G401.6 (cell line): ENCODE results near the gene SLC9B1.
"Not testable (repeated sequence)": the region's sequence is repeated elsewhere in the genome, so short reads cannot be mapped to it uniquely, and the experiment has no call there.

Experiments
- FAIRE-seq: peaks from 2 replicates; lab custom pipeline; 2012; peaks lifted over from hg19 to GRCh38; lab: Jason Lieb, UNC

Gene SLC9B1

GRCh38 chr4:103010804-103011203 is 8.7 kb downstream of the SLC9B1 start:
- FAIRE-seq = no peak

GRCh38 chr4:103008875-103009729 is 10.4 kb downstream of the SLC9B1 start:
- FAIRE-seq = peak; percentile 98

- FAIRE-seq = no peak
These were observed 17.0 kb downstream of the SLC9B1 start for GRCh38 chr4:103002551-103002950.

- FAIRE-seq = no peak
These were observed 24.7 kb downstream of the SLC9B1 start for GRCh38 chr4:102994803-102995202.

- FAIRE-seq = not testable (repeated sequence)
These were observed 25.5 kb downstream of the SLC9B1 start for GRCh38 chr4:102993985-102994384.

- no peak for FAIRE-seq
These were observed 31.0 kb downstream of the SLC9B1 start for GRCh38 chr4:102988429-102989020.

- FAIRE-seq = no peak
These were observed 38.5 kb downstream of the SLC9B1 start for GRCh38 chr4:102981005-102981404.

GRCh38 chr4:102961813-102962212 is 57.7 kb downstream of the SLC9B1 start:
- not testable (repeated sequence) for FAIRE-seq

GRCh38 chr4:102959496-102959895 is 60.0 kb downstream of the SLC9B1 start:
- FAIRE-seq = no peak

GRCh38 chr4:102945066-102945465 is 74.4 kb downstream of the SLC9B1 start:
- no peak for FAIRE-seq

GRCh38 chr4:102938063-102938462 is 81.4 kb downstream of the SLC9B1 start:
- FAIRE-seq = not testable (repeated sequence)

- FAIRE-seq = no peak
These were observed 83.8 kb downstream of the SLC9B1 start for GRCh38 chr4:102935716-102936115.

- not testable (repeated sequence) for FAIRE-seq
These were observed 99.8 kb downstream of the SLC9B1 start for GRCh38 chr4:102919697-102920096.

- FAIRE-seq = no peak
These were observed 100.6 kb downstream of the SLC9B1 start for GRCh38 chr4:102918859-102919258.

GRCh38 chr4:102901804-102902203 is 117.7 kb downstream of the SLC9B1 start:
- FAIRE-seq = no peak

GRCh38 chr4:102897610-102898009 is 121.9 kb downstream of the SLC9B1 start:
- not testable (repeated sequence) for FAIRE-seq

GRCh38 chr4:102896547-102896946 is 123.0 kb downstream of the SLC9B1 start:
- not testable (repeated sequence) for FAIRE-seq

GRCh38 chr4:102889866-102890265 is 129.6 kb downstream of the SLC9B1 start:
- not testable (repeated sequence) for FAIRE-seq

GRCh38 chr4:102888570-102888969 is 130.9 kb downstream of the SLC9B1 start:
- not testable (repeated sequence) for FAIRE-seq

- no peak for FAIRE-seq
These were observed 136.2 kb downstream of the SLC9B1 start for GRCh38 chr4:102883278-102883677.

- no peak for FAIRE-seq
These were observed 138.2 kb downstream of the SLC9B1 start for GRCh38 chr4:102881343-102881742.

GRCh38 chr4:102878901-102879300 is 140.6 kb downstream of the SLC9B1 start:
- FAIRE-seq = no peak

GRCh38 chr4:102878349-102878748 is 141.2 kb downstream of the SLC9B1 start:
- FAIRE-seq = not testable (repeated sequence)
